ENCODE measurements around the gene AMH.

Gene AMH

GRCh38 chr19:2236314-2237050 is 12.6 kb upstream of the AMH start, which contains the start of the genes PLEKHJ1 and SF3A2:
PLEKHJ1 (minus strand) TSS chr19:2236329; CDS start chr19:2236248, 81 bp downstream.
SF3A2 (plus strand) TSS chr19:2236824; CDS start chr19:2243419, 6,595 bp downstream.
- peak; percentile 97 for DNase-seq

- DNase-seq = no peak
Observed at GRCh38 chr19:2237051-2237868, 11.9 kb upstream of the AMH start.

- no peak for DNase-seq
Observed at GRCh38 chr19:2237869-2238153, 11.3 kb upstream of the AMH start.

- no peak for DNase-seq
Observed at GRCh38 chr19:2239173-2239572, 9.9 kb upstream of the AMH start.

GRCh38 chr19:2239771-2240770 is 9.1 kb upstream of the AMH start:
- peak; percentile 33 for DNase-seq

GRCh38 chr19:2240881-2241760 is 8.0 kb upstream of the AMH start:
- no peak for DNase-seq

DNA sequence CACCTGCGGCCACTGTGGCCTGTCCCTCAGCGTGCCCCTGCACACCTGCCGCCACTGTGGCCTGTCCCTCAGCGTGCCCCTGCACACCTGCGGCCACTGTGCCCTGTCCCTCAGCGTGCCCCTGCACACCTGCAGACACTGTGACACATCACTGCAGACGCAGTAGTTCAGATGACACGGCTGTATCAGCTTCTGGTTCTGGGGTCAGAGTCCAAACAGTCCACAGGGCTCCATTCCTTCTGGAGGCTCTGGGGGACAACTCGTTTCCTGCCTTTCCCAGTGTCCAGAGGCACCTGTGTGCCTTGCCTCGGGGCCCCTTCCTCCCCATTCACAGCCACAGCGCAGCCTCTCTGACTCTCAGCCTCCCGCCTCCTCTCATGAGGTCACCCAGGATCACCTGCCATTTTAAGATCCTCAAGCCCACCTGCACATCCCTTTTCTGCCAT is 7.0 kb upstream of the AMH start:
- DNase-seq = no peak

DNA sequence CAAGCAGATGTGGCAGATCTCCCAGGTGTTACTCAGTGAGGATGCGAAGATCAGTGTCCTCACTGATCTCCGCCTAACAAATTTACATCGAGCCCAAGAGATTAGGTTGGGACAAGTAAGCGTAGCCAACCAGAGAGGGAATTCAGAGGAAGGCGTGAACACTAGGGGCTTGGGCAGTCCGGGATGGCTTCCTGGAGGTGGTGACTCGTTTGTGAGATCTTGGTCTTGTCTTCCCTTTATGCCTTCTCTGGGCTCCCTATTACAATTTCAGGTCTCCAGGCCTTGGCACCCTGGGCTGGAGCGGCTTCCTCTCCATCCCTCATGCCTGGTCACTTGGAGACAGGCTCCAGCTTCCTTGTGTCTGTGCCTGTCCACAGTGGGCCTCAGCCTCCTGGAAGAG is 6.3 kb upstream of the AMH start:
- no peak for DNase-seq

GRCh38 chr19:2243274-2244124 is 5.6 kb upstream of the AMH start:
- no peak for DNase-seq

DNA sequence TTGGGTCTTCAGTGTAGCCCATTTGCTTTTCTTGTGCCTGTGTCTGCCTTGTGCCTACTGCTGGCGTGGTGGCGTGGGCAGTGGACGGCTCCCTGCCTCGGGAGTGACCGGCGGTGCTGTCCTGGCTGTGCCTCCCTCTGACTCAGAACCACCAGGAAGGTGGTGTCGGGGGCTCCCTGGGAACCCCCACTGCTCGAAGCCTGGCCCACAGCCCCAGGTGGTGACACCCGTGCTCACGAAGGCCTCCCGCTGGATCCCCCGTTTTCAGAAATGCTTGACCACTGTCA is 5.1 kb upstream of the AMH start:
- no peak for DNase-seq

- no peak for DNase-seq
Observed at GRCh38 chr19:2244486-2244885, 4.6 kb upstream of the AMH start.

DNA sequence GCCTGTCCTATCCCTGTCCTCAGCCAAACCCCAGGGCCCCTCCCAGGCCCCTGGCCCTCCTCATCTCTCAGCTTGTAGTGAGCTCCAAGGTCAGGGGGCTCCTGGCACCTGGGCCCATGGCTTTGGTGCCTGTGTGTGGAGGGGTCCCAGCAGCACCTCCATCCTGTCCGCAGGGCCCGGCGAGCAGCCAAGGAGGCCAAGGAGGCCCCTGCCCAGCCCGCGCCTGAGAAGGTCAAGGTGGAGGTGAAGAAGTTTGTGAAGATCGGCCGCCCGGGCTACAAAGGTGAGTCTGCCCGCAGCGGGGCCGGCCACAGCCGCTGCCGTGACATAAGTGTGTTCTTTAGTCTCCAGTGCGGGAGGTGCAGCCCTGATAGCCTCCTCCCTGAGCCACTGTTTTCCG is 3.9 kb upstream of the AMH start:
- DNase-seq = no peak

DNA sequence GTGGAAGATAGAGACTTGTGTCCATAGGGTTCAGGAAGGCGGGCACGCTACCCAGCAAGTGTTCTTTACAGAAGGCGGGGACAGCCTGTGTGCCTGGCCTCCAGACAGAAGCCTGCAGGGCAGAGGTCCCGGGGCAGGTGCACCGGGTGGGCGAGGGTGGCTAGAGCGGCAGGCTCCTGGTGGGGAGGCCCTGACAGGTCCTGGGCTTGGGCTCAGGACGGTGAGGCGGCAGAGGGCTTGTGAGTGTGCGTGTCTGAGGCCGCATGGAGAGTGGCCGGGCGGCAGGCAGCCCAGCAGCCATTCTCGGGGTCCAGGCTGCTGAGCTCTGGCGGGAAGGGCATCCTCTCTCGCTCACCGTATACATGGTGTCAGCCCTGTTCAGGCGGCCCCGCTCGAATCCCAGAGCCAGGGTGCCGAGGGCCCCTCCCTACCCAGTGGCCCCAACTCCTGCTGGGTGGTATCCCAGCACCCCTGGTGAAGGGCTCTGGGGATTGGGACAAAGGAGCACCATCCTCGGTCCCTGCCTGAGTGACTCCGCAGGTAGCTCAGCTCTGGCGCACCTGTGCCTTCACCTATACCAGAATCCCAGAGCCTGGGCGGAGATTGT is 3.0 kb upstream of the AMH start:
- no peak for DNase-seq

GRCh38 chr19:2246801-2247361 is 2.2 kb upstream of the AMH start:
- no peak for DNase-seq

- DNase-seq = no peak
Observed at GRCh38 chr19:2247433-2248101, 1.6 kb upstream of the AMH start.

DNA sequence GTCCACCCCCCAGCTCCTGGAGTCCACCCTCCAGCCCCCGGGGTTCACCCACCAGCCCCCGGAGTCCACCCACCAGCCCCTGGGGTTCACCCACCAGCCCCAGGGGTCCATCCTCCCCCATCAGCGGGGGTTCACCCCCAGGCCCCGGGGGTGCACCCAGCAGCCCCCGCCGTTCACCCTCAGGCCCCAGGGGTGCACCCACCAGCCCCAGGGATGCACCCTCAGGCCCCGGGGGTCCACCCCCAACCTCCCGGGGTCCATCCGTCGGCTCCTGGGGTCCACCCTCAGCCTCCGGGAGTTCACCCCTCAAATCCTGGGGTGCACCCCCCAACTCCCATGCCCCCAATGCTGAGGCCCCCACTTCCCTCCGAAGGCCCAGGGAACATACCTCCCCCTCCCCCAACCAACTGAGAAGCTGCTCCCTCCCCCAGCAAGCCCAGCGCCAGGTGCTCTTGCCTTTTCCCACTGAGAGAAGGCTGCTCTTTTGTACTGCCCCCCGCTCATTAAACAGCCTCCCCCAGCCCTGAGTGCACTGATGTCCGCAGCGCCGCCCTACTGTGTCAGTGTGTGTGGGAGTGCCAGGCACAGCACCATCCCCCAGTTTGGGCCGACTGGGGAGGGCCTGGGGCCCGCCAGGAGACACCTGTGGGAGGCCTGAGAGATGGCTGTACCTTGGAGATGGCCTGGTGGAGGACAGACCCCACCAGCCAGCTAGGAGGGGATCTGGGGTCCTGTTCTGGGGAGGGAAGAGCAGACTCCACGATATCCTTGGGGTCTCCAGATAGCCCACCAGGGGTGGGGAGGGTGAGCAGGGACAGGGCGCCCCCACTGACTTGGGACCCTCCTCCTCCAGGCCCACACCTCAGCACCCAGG is 750 bp upstream of the AMH start:
- no peak for DNase-seq

DNA sequence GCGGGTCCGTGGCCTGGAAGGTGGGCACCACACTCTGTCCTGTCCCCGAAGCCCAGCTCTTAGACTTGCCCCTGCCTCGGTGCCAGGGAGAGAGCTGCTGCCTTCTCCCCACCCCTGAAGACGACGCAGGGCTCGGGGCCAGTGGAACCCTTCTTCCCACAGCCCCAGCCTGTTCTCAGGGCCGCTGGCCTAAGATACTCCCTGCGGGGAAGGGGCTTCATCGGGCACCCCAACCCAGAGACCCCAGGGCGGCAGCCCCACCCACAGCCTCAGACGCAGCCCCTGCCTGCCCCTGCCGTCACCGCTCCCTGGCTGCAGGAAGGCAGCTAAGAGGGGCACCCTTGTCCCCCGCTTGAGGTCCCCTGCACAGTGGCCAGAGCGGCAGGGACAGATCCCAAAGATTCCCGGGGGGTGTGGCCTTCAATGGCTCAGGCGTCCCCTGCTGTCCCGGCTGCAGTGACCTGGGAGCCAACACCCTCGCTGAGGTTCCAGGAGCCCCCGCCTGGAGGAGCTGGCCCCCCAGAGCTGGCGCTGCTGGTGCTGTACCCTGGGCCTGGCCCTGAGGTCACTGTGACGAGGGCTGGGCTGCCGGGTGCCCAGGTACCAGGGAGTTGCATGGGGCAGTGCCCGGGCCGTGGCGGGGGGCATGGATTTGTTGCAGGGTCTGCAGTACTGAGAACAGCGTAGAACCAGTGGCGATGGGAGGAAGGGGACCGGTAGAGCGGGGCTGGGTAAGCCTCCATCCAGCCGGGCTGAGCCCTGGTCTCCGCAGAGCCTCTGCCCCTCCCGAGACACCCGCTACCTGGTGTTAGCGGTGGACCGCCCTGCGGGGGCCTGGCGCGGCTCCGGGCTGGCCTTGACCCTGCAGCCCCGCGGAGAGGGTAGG is 1.0 kb downstream of the AMH start:
- DNase-seq = no peak

DNA sequence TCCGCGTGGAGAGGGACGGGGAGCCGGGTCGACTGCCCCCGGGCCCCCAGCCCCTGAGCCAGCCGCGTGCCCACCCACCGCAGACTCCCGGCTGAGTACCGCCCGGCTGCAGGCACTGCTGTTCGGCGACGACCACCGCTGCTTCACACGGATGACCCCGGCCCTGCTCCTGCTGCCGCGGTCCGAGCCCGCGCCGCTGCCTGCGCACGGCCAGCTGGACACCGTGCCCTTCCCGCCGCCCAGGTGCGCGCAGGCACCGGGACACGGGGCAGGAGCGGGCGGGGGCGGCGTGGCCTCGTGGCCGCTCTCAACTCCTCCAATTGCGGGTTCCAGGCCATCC is 1.6 kb downstream of the AMH start:
- DNase-seq = no peak

Measured in activated gamma-delta T cell treated with Interleukin-2 at 50 U/mL for 16 hours (primary cell).